Measurements from ENCODE around the gene CDHR5. TPM values are rescaled to one million over a fixed set of nuclear protein-coding genes. Genes with fewer than 3 reads are reported as not detected.

Gene CDHR5
- total and polyA plus RNA-seq, 10 donors, result 0.02 to 0.16 (median 0.03) TPM; not detected in 7

Small RNA genes within 50 kb of the gene (microRNA-seq; reads per million reads assigned to microRNA genes)
- gene MIR210, result 28.0 to 146 (median 54.6) reads per million in 3 donors

Small RNA genes within 50 kb of the gene (small RNA-seq; reads per million reads assigned to genes)
- 0.27 to 0.69 (median 0.48) reads per million in 4 donors for gene MIR210

Other genes with a start within 250 kb of the CDHR5 start
- gene PKP3, start 230.7 kb downstream of the CDHR5 start, total RNA-seq, result 1 to 10 TPM in 1 of 7 donors, under 1 TPM in 2, not detected in 4; 0.40 to 2.8 (median 0.59) TPM
- gene PKP3, start 230.7 kb downstream of the CDHR5 start, polyA plus RNA-seq, result under 1 TPM; 0.09 to 0.48 (median 0.21) TPM
- gene SIGIRR, start 210.0 kb downstream of the CDHR5 start, total RNA-seq, result 100 to 1,000 TPM in 2 of 7 donors, 10 to 100 TPM in 5; 67.9 to 118 (median 90.9) TPM
- gene SIGIRR, start 210.0 kb downstream of the CDHR5 start, polyA plus RNA-seq, result 100 to 1,000 TPM in 2 of 3 donors, 10 to 100 TPM in 1; 95.9 to 194 (median 161) TPM
- gene ANO9, start 182.9 kb downstream of the CDHR5 start, total RNA-seq, result 10 to 100 TPM; 10.2 to 34.5 (median 25.9) TPM
- 10 to 100 TPM; 32.7 to 53.8 (median 50.3) TPM for gene ANO9, start 182.9 kb downstream of the CDHR5 start, polyA plus RNA-seq
- 10 to 100 TPM; 24.6 to 40.7 (median 29.4) TPM for gene PTDSS2, start 174.7 kb downstream of the CDHR5 start, total RNA-seq
- gene PTDSS2, start 174.7 kb downstream of the CDHR5 start, polyA plus RNA-seq, result 10 to 100 TPM; 11.0 to 26.6 (median 14.9) TPM
- 100 to 1,000 TPM; 133 to 159 (median 147) TPM for gene RNH1, start 117.7 kb downstream of the CDHR5 start, total RNA-seq
- 100 to 1,000 TPM in 1 of 3 donors, 10 to 100 TPM in 2; 72.8 to 143 (median 83.8) TPM for gene RNH1, start 117.7 kb downstream of the CDHR5 start, polyA plus RNA-seq
- gene HRAS, start 89.4 kb downstream of the CDHR5 start, total RNA-seq, result 10 to 100 TPM; 16.6 to 33.6 (median 30.3) TPM
- gene HRAS, start 89.4 kb downstream of the CDHR5 start, polyA plus RNA-seq, result 10 to 100 TPM; 70.0 to 90.9 (median 90.7) TPM
- gene LRRC56, start 87.4 kb downstream of the CDHR5 start, total RNA-seq, result 1 to 10 TPM; 1.0 to 3.3 (median 2.2) TPM
- gene LRRC56, start 87.4 kb downstream of the CDHR5 start, polyA plus RNA-seq, result 1 to 10 TPM; 2.2 to 4.6 (median 4.1) TPM
- gene LMNTD2, start 64.2 kb downstream of the CDHR5 start, total RNA-seq, result 10 to 100 TPM in 1 of 7 donors, 1 to 10 TPM in 6; 3.9 to 10.1 (median 6.3) TPM
- gene LMNTD2, start 64.2 kb downstream of the CDHR5 start, polyA plus RNA-seq, result 1 to 10 TPM; 5.0 to 8.3 (median 5.1) TPM
- 10 to 100 TPM in 6 of 7 donors, 1 to 10 TPM in 1; 8.3 to 39.6 (median 20.4) TPM for gene RASSF7, start 64.0 kb downstream of the CDHR5 start, total RNA-seq
- 10 to 100 TPM; 29.7 to 34.5 (median 30.7) TPM for gene RASSF7, start 64.0 kb downstream of the CDHR5 start, polyA plus RNA-seq
- 10 to 100 TPM; 24.2 to 41.5 (median 33.2) TPM for gene PHRF1, start 48.5 kb downstream of the CDHR5 start, total RNA-seq
- gene PHRF1, start 48.5 kb downstream of the CDHR5 start, polyA plus RNA-seq, result 10 to 100 TPM in 1 of 3 donors, 1 to 10 TPM in 2; 7.3 to 27.6 (median 8.4) TPM
- 10 to 100 TPM; 53.0 to 88.8 (median 85.3) TPM for gene IRF7, start 9.0 kb downstream of the CDHR5 start, total RNA-seq
- gene IRF7, start 9.0 kb downstream of the CDHR5 start, polyA plus RNA-seq, result 10 to 100 TPM; 52.3 to 99.1 (median 73.9) TPM
- 1 to 10 TPM in 4 of 7 donors, not detected in 3; 1.2 to 3.8 (median 2.8) TPM for gene SCT, start 2.2 kb upstream of the CDHR5 start, total RNA-seq
- 1 to 10 TPM; 1.1 to 1.7 (median 1.5) TPM for gene SCT, start 2.2 kb upstream of the CDHR5 start, polyA plus RNA-seq
- gene DRD4, start 12.3 kb upstream of the CDHR5 start, total RNA-seq, result under 1 TPM in 4 of 7 donors, not detected in 3; 0.44 to 0.86 (median 0.60) TPM
- gene DRD4, start 12.3 kb upstream of the CDHR5 start, polyA plus RNA-seq, result under 1 TPM; 0.12 to 0.43 (median 0.26) TPM
- 10 to 100 TPM; 28.3 to 44.9 (median 31.7) TPM for gene DEAF1, start 70.3 kb upstream of the CDHR5 start, total RNA-seq
- 10 to 100 TPM; 21.8 to 31.4 (median 25.1) TPM for gene DEAF1, start 70.3 kb upstream of the CDHR5 start, polyA plus RNA-seq
- gene TMEM80, start 70.9 kb upstream of the CDHR5 start, total RNA-seq, result 10 to 100 TPM; 20.1 to 37.6 (median 32.4) TPM
- gene TMEM80, start 70.9 kb upstream of the CDHR5 start, polyA plus RNA-seq, result 10 to 100 TPM; 18.7 to 30.8 (median 24.7) TPM
- 10 to 100 TPM in 1 of 7 donors, 1 to 10 TPM in 6; 4.2 to 14.7 (median 7.0) TPM for gene EPS8L2, start 81.3 kb upstream of the CDHR5 start, total RNA-seq
- gene EPS8L2, start 81.3 kb upstream of the CDHR5 start, polyA plus RNA-seq, result 10 to 100 TPM in 1 of 3 donors, 1 to 10 TPM in 2; 7.3 to 11.6 (median 8.5) TPM
- gene TALDO1, start 122.5 kb upstream of the CDHR5 start, total RNA-seq, result 100 to 1,000 TPM; 160 to 292 (median 229) TPM
- gene TALDO1, start 122.5 kb upstream of the CDHR5 start, polyA plus RNA-seq, result 100 to 1,000 TPM; 108 to 177 (median 125) TPM
- gene GATD1, start 152.5 kb upstream of the CDHR5 start, total RNA-seq, result 10 to 100 TPM; 26.0 to 56.4 (median 50.9) TPM
- gene GATD1, start 152.5 kb upstream of the CDHR5 start, polyA plus RNA-seq, result 10 to 100 TPM; 13.9 to 44.5 (median 17.4) TPM
- under 1 TPM in 1 of 7 donors, not detected in 6; 0.42 TPM for gene CEND1, start 165.1 kb upstream of the CDHR5 start, total RNA-seq
- under 1 TPM in 2 of 3 donors, not detected in 1; 0.29 to 0.42 TPM for gene CEND1, start 165.1 kb upstream of the CDHR5 start, polyA plus RNA-seq
- gene SLC25A22, start 173.3 kb upstream of the CDHR5 start, total RNA-seq, result 10 to 100 TPM in 6 of 7 donors, 1 to 10 TPM in 1; 8.9 to 23.2 (median 14.5) TPM
- gene SLC25A22, start 173.3 kb upstream of the CDHR5 start, polyA plus RNA-seq, result 10 to 100 TPM in 1 of 3 donors, 1 to 10 TPM in 2; 6.3 to 14.5 (median 8.5) TPM
- 10 to 100 TPM; 18.1 to 26.4 (median 19.3) TPM for gene PIDD1, start 180.3 kb upstream of the CDHR5 start, total RNA-seq
- 10 to 100 TPM; 16.8 to 42.7 (median 32.8) TPM for gene PIDD1, start 180.3 kb upstream of the CDHR5 start, polyA plus RNA-seq
- gene RPLP2, start 185.0 kb upstream of the CDHR5 start, total RNA-seq, result 1,000 to 10,000 TPM in 4 of 7 donors, 100 to 1,000 TPM in 3; 514 to 2,829 (median 2,309) TPM
- 1,000 to 10,000 TPM; 3,174 to 3,944 (median 3,784) TPM for gene RPLP2, start 185.0 kb upstream of the CDHR5 start, polyA plus RNA-seq
- 100 to 1,000 TPM in 5 of 7 donors, 10 to 100 TPM in 2; 65.8 to 131 (median 113) TPM for gene PNPLA2, start 194.0 kb upstream of the CDHR5 start, total RNA-seq
- 100 to 1,000 TPM in 1 of 3 donors, 10 to 100 TPM in 2; 46.3 to 103 (median 75.0) TPM for gene PNPLA2, start 194.0 kb upstream of the CDHR5 start, polyA plus RNA-seq
- 10 to 100 TPM; 10.2 to 28.0 (median 15.3) TPM for gene CRACR2B, start 203.0 kb upstream of the CDHR5 start, total RNA-seq
- gene CRACR2B, start 203.0 kb upstream of the CDHR5 start, polyA plus RNA-seq, result 10 to 100 TPM in 2 of 3 donors, 1 to 10 TPM in 1; 6.1 to 34.1 (median 12.6) TPM
- gene CD151, start 208.0 kb upstream of the CDHR5 start, total RNA-seq, result 100 to 1,000 TPM in 3 of 7 donors, 10 to 100 TPM in 4; 69.7 to 142 (median 80.1) TPM
- gene CD151, start 208.0 kb upstream of the CDHR5 start, polyA plus RNA-seq, result 100 to 1,000 TPM in 1 of 3 donors, 10 to 100 TPM in 2; 38.0 to 111 (median 82.8) TPM
- 10 to 100 TPM; 24.6 to 95.3 (median 62.5) TPM for gene POLR2L, start 217.6 kb upstream of the CDHR5 start, total RNA-seq
- gene POLR2L, start 217.6 kb upstream of the CDHR5 start, polyA plus RNA-seq, result 100 to 1,000 TPM in 1 of 3 donors, 10 to 100 TPM in 2; 55.2 to 131 (median 94.0) TPM
- gene TSPAN4, start 217.9 kb upstream of the CDHR5 start, total RNA-seq, result 100 to 1,000 TPM in 5 of 7 donors, 10 to 100 TPM in 2; 91.3 to 140 (median 122) TPM
- gene TSPAN4, start 217.9 kb upstream of the CDHR5 start, polyA plus RNA-seq, result 10 to 100 TPM; 32.1 to 67.4 (median 52.1) TPM